HepG2 (cell line): ENCODE measurements around the gene TMEM158. TPM values are rescaled to one million over a fixed set of nuclear protein-coding genes. Genes with fewer than 3 reads are reported as not detected.

Source experiments
- ATAC-seq: fragments of 200-7000 bp; cut with Tn5 transposase; 3 replicates; pipeline ENCODE4 v1.9.1; 2020; ENCODE audit warnings: mild to moderate bottlenecking, moderate library complexity
- BruUV-seq: library from RNA; stranded (reverse); fragments of 400-500 nt; replicated peaks from 2 replicates; lab custom pipeline; 2021; lab: Mats Ljungman, UMichigan
- CTCF ChIA-PET: fragments of 300-600 bp; formaldehyde crosslinking; extraction: SDS; loops from one replicate; lab custom pipeline; 2021; ENCODE audit warnings: low total read pairs, inconsistent platforms, low intra/inter-chr PET ratio; lab: Yijun Ruan, JAX
- POLR2A ChIA-PET: fragments of 350-600 bp; sonication (Branson Sonifier 250); formaldehyde crosslinking; loops from one replicate; lab custom pipeline; 2020; ENCODE audit warnings: antibody characterized with exemption, inconsistent platforms; lab: Yijun Ruan, JAX
- DNase-seq: peaks from one replicate; pipeline ENCODE4 v3.0.0-alpha.2; 2015; ENCODE audit warnings: low spot score
- FAIRE-seq: peaks from 3 replicates; lab custom pipeline; 2011; peaks lifted over from hg19 to GRCh38; lab: Jason Lieb, UNC
- H2AFZ ChIP-seq: one replicate; pipeline ENCODE4 v1.6.1; 2011; ENCODE audit warnings: low read length, inconsistent platforms
- H3K27ac ChIP-seq: fragments of 300-600 bp; 3 replicates; pipeline ENCODE4 v1.8.0; 2011; ENCODE audit warnings: mixed run types, mild to moderate bottlenecking, mixed read lengths, low read length, inconsistent platforms; ENCODE audit not compliant: insufficient read depth; ENCODE audit errors: extremely low read length
- H3K27me3 ChIP-seq, 2 experiments: fragments of 200-600 bp in 1 of 2; 2 replicates in 1 of 2; 3 replicates in 1 of 2; pipeline versions ENCODE4 v1.6.0 to v1.8.0; 2011; ENCODE audit warnings: low read length in 2 of 2, mild to moderate bottlenecking in 2 of 2, moderate library complexity in 2 of 2, inconsistent platforms in 1 of 2; ENCODE audit not compliant: insufficient read depth in 2 of 2, control insufficient read depth in 1 of 2
- H3K36me3 ChIP-seq, 2 experiments: fragments of 200-600 bp in 1 of 2; replicated peaks in 1 of 2; 2 replicates in 1 of 2; 3 replicates in 1 of 2; pipeline versions ENCODE4 v1.5.1 to v1.8.0; 2011; ENCODE audit warnings: low read length in 2 of 2, inconsistent platforms in 1 of 2; ENCODE audit not compliant: insufficient read depth in 2 of 2, control insufficient read depth in 1 of 2
- H3K4me1 ChIP-seq: 2 replicates; pipeline ENCODE4 v1.5.1; 2012; ENCODE audit warnings: low read length, inconsistent platforms; ENCODE audit not compliant: insufficient read depth
- H3K4me2 ChIP-seq: 2 replicates; pipeline ENCODE4 v1.6.0; 2011; ENCODE audit warnings: low read depth, low read length, inconsistent platforms
- H3K4me3 ChIP-seq, 3 experiments: fragments of 200-600 bp in 1 of 3; sonication (generic), shearing (Covaris generic) in 1 of 3; replicated peaks in 1 of 3; 2 replicates each; pipeline ENCODE4 v1.5.1; 2011 to 2016; ENCODE audit warnings: low read length in 3 of 3, inconsistent platforms in 2 of 3, low read depth in 2 of 3, mild to moderate bottlenecking in 2 of 3, control low read depth in 1 of 3, mixed read lengths in 1 of 3; ENCODE audit not compliant: insufficient read depth in 1 of 3
- H3K79me2 ChIP-seq: one replicate; pipeline ENCODE4 v1.6.1; 2011; ENCODE audit warnings: low read length, inconsistent platforms; ENCODE audit not compliant: insufficient read depth
- H3K9ac ChIP-seq: 2 replicates; pipeline ENCODE4 v1.6.0; 2011; ENCODE audit warnings: mild to moderate bottlenecking, low read depth, low read length, inconsistent platforms; ENCODE audit not compliant: insufficient read depth
- H3K9me3 ChIP-seq: 2 replicates; pipeline ENCODE4 v1.5.1; 2012; ENCODE audit warnings: mild to moderate bottlenecking, low read length
- H4K20me1 ChIP-seq: 2 replicates; pipeline ENCODE4 v1.6.0; 2011; ENCODE audit warnings: inconsistent platforms, mild to moderate bottlenecking, low read length, moderate library complexity; ENCODE audit not compliant: insufficient read depth
- CENPBD1 ChIP-seq: sonication (generic); formaldehyde crosslinking; IDR thresholded peaks from 2 replicates; pipeline ENCODE4 v1.8.0; 2022; ENCODE audit warnings: missing genetic modification reagents, low read depth, mild to moderate bottlenecking, borderline replicate concordance
- KDM6A ChIP-seq: IDR thresholded peaks from 2 replicates; pipeline ENCODE4 v1.6.1; 2016; ENCODE audit warnings: low read depth
- ONECUT2 ChIP-seq: sonication (generic); formaldehyde crosslinking; IDR thresholded peaks from 2 replicates; pipeline ENCODE4 v1.4.0; 2020; ENCODE audit warnings: missing genetic modification reagents
- RXRB ChIP-seq: IDR thresholded peaks from 2 replicates; pipeline ENCODE4 v1.6.1; 2016; ENCODE audit warnings: borderline replicate concordance, missing genetic modification reagents, missing compliant biosample characterization
- SNAPC2 ChIP-seq: sonication (generic); formaldehyde crosslinking; IDR thresholded peaks from 2 replicates; pipeline ENCODE4 v1.8.1; 2022; ENCODE audit warnings: mild to moderate bottlenecking, missing genetic modification reagents
- SPEN ChIP-seq: sonication (generic); formaldehyde crosslinking; IDR thresholded peaks from 2 replicates; pipeline ENCODE4 v1.5.1; 2020; ENCODE audit warnings: low read depth, mild to moderate bottlenecking, missing genetic modification reagents
- ZNF446 ChIP-seq: sonication (generic); formaldehyde crosslinking; IDR thresholded peaks from 2 replicates; pipeline ENCODE4 v1.5.0; 2020; ENCODE audit warnings: mild to moderate bottlenecking, missing genetic modification reagents
- ZNF672 ChIP-seq: sonication (generic); formaldehyde crosslinking; IDR thresholded peaks from 2 replicates; pipeline ENCODE4 v1.8.1; 2022; ENCODE audit warnings: missing genetic modification reagents
- ZNF839 ChIP-seq: sonication (generic); formaldehyde crosslinking; IDR thresholded peaks from 2 replicates; pipeline ENCODE4 v1.4.0; 2020; ENCODE audit warnings: missing genetic modification reagents, mild to moderate bottlenecking, borderline replicate concordance
- WGBS: methylation state at CpG from one replicate; pipeline ENCODE4 v1.1.6; 2017; ENCODE audit warnings: low lambda C conversion rate; 5-methylcytosine and 5-hydroxymethylcytosine counted together
- in situ Hi-C: cut with HindIII; loops from 2 replicates; pipeline ENCODE4 v1.10.0; 2017; ENCODE audit warnings: low pct_unique_long_range_greater_than_20kb; ENCODE audit not compliant: extremely low pct_ligation_motif_present
- intact Hi-C: fragments of 100-400 bp; cut with micrococcal nuclease; formaldehyde crosslinking; loops from one replicate; pipeline ENCODE4 v1.10.0; 2022; ENCODE audit not compliant: unreplicated experiment
- polyA plus RNA-seq, 8 experiments: library from polyadenylated mRNA; depleted of rRNA in 3 of 8; stranded (reverse) in 7 of 8; unstranded in 1 of 8; fragments of >200 nt; fragmentation: Illumina TruSeq in 4 of 8; extraction: Trizol in 4 of 8; gene quantifications; 2 replicates each; pipeline versions ENCODE4 v1.2.1 to v1.2.3, GENCODE V29; 2011 to 2016; ENCODE audit warnings: low read depth in 4 of 8, missing spikeins in 1 of 8, mixed read lengths in 1 of 8; ENCODE audit not compliant: insufficient read depth in 1 of 8
- total RNA-seq, 5 experiments: library from RNA; depleted of rRNA; stranded (reverse); fragments of >200 nt; fragmentation: Illumina TruSeq; extraction: Trizol; gene quantifications; 2 replicates each; pipeline ENCODE4 v1.2.3, GENCODE V29; 2016; ENCODE audit warnings: low read depth in 1 of 5

TMEM158 gene
- total and polyA plus RNA-seq, 2 of the 13 experiments (the other 11 are each of a cell fraction or from before 2014, with no cell fraction given) = 0.13 TPM; not detected in 1

GRCh38 chr3:45275006-45275704 lies 49.1 kb upstream of the TMEM158 start:
- POLR2A ChIA-PET = no interaction called here
- FAIRE-seq = no peak

GRCh38 chr3:45273681-45274515 lies 47.8 kb upstream of the TMEM158 start:
- WGBS = 0% methylated on average over 3 of the region's 4 CpGs
- CTCF ChIA-PET = no interaction called here
- Histone ChIP-seq H4K20me1 (no peaks in the 10 kb centered on the region), H3K9ac (no peak overlapping the region), H3K27ac (no peak overlapping the region), H3K27me3 (no peaks in the 10 kb centered on the region; a peak in 2 of 5 replicates), H3K4me3 (no peak overlapping the region)
- no peak for FAIRE-seq
- BruUV-seq = no TSS peak
- intact Hi-C loops = no loop called here
- TF ChIP-seq SPEN (CRISPR knock-in tag) = no peak
- no peak for TF ChIP-seq SNAPC2 (CRISPR knock-in tag)
- TF ChIP-seq ZNF839 (CRISPR knock-in tag) = no peak
- no peak for TF ChIP-seq KDM6A (CRISPR knock-in tag)
- TF ChIP-seq ONECUT2 (CRISPR knock-in tag) = no peak
- TF ChIP-seq RXRB (CRISPR knock-in tag) = no peak
- TF ChIP-seq, all 625 proteins: peak for 0
- no peak for DNase-seq
- no peak overlapping the region for H3K4me2 ChIP-seq
- in situ Hi-C loops = no loop called here
- H3K4me1 ChIP-seq = no peaks in the 10 kb centered on the region
- H2AFZ ChIP-seq = no peak overlapping the region
- POLR2A ChIA-PET = no interaction called here
- H3K36me3 ChIP-seq = no peaks in the 10 kb centered on the region
- H3K9me3 ChIP-seq = peaks cover 5% of the 10 kb centered on the region; the same call in 1 of the 2 replicates
- no peak for ATAC-seq
- no peaks in the 10 kb centered on the region for H3K79me2 ChIP-seq

More at GRCh38 chr3:45275006-45275704, 49.1 kb upstream of the TMEM158 start:
- Histone ChIP-seq H3K4me2 (no peak overlapping the region), H3K4me1 (no peaks in the 10 kb centered on the region), H3K9ac (no peak overlapping the region), H3K36me3 (no peaks in the 10 kb centered on the region), H4K20me1 (no peaks in the 10 kb centered on the region), H3K9me3 (peaks cover 5% of the 10 kb centered on the region; the same call in 1 of the 2 replicates), H3K27ac (no peak overlapping the region), H3K27me3 (no peaks in the 10 kb centered on the region; a peak in 1 of 5 replicates), H3K79me2 (no peaks in the 10 kb centered on the region), H2AFZ (no peak overlapping the region), H3K4me3 (no peak overlapping the region)
- 2% methylated on average over 5 of the region's 5 CpGs for WGBS
- intact Hi-C loops = no loop called here
- DNase-seq = no peak
- CTCF ChIA-PET = no interaction called here
- TF ChIP-seq ZNF672 = no peak
- no peak for TF ChIP-seq ZNF446 (CRISPR knock-in tag)
- TF ChIP-seq CENPBD1 (CRISPR knock-in tag) = no peak
- in situ Hi-C loops = no loop called here
- BruUV-seq = no TSS peak
- no peak for ATAC-seq
